HEK293 (cell line): ENCODE measurements around the gene SIAH2.

Experiments
- CTCF ChIP-seq: fragments of 450-650 bp; formaldehyde crosslinking; IDR thresholded peaks from 2 replicates; pipeline ENCODE4 v1.5.1; 2016; ENCODE audit warnings: missing biosample characterization, missing genetic modification characterization
- REST ChIP-seq: fragments of 450-650 bp; formaldehyde crosslinking; IDR thresholded peaks from 2 replicates; pipeline ENCODE4 v1.5.1; 2016; ENCODE audit warnings: missing biosample characterization, missing genetic modification characterization
- TRIM28 ChIP-seq: IDR thresholded peaks from 2 replicates; pipeline ENCODE4 v1.6.1; 2011; ENCODE audit warnings: low read length, control low read depth, borderline replicate concordance
- ZBTB10 ChIP-seq: fragments of 450-650 bp; formaldehyde crosslinking; IDR thresholded peaks from 2 replicates; pipeline ENCODE4 v1.5.1; 2016; ENCODE audit warnings: missing biosample characterization, missing genetic modification characterization
- ZBTB21 ChIP-seq: fragments of 450-650 bp; formaldehyde crosslinking; IDR thresholded peaks from 2 replicates; pipeline ENCODE4 v1.5.1; 2017; ENCODE audit warnings: missing biosample characterization, missing genetic modification characterization
- ZNF140 ChIP-seq: fragments of 450-650 bp; formaldehyde crosslinking; IDR thresholded peaks from 2 replicates; pipeline ENCODE4 v1.5.1; 2016; ENCODE audit warnings: missing biosample characterization, missing genetic modification characterization
- ZNF23 ChIP-seq: fragments of 450-650 bp; formaldehyde crosslinking; IDR thresholded peaks from 2 replicates; pipeline ENCODE4 v1.5.1; 2016; ENCODE audit warnings: missing biosample characterization, missing genetic modification characterization, borderline replicate concordance
- ZNF274 ChIP-seq, 2 experiments: fragments of 200-500 bp in 1 of 2; fragments of 450-650 bp in 1 of 2; sonication (Bioruptor generic) in 1 of 2; formaldehyde crosslinking in 1 of 2; IDR thresholded peaks; 2 replicates each; pipeline versions ENCODE4 v1.5.1 to v1.6.1; 2014 to 2016; ENCODE audit warnings: borderline replicate concordance in 1 of 2, inconsistent platforms in 1 of 2, low read length in 1 of 2, missing biosample characterization in 1 of 2, missing genetic modification characterization in 1 of 2
- ZNF449 ChIP-seq: fragments of 450-650 bp; formaldehyde crosslinking; IDR thresholded peaks from 2 replicates; pipeline ENCODE4 v1.5.1; 2017; ENCODE audit warnings: missing biosample characterization, mild to moderate bottlenecking, missing genetic modification characterization, moderate library complexity
- ZNF548 ChIP-seq: fragments of 450-650 bp; formaldehyde crosslinking; IDR thresholded peaks from 2 replicates; pipeline ENCODE4 v1.5.1; 2016; ENCODE audit warnings: missing biosample characterization, missing genetic modification characterization
- ZNF558 ChIP-seq: fragments of 450-650 bp; formaldehyde crosslinking; IDR thresholded peaks from 2 replicates; pipeline ENCODE4 v1.5.1; 2016; ENCODE audit warnings: missing biosample characterization, missing genetic modification characterization
- ZNF621 ChIP-seq: fragments of 450-650 bp; formaldehyde crosslinking; IDR thresholded peaks from 2 replicates; pipeline ENCODE4 v1.5.1; 2017; ENCODE audit warnings: missing biosample characterization, missing genetic modification characterization
- ZNF791 ChIP-seq: fragments of 450-650 bp; formaldehyde crosslinking; IDR thresholded peaks from 2 replicates; pipeline ENCODE4 v1.5.1; 2016; ENCODE audit warnings: missing biosample characterization, missing genetic modification characterization
- ZSCAN4 ChIP-seq: fragments of 450-650 bp; formaldehyde crosslinking; IDR thresholded peaks from 2 replicates; pipeline ENCODE4 v1.5.1; 2017; ENCODE audit warnings: missing biosample characterization, missing genetic modification characterization

GRCh38 chr3:150720444-150720843, 42.5 kb downstream of the SIAH2 start:
- TF ChIP-seq TRIM28, result no peak
- no peak for TF ChIP-seq ZNF621 (tag by site-specific recombination)
- no peak for TF ChIP-seq CTCF (tag by site-specific recombination)
- TF ChIP-seq ZBTB10 (tag by site-specific recombination), result no peak
- TF ChIP-seq REST, result no peak
- no peak for TF ChIP-seq ZNF791
- TF ChIP-seq ZNF274 (IDR thresholded peaks at IDR 0.05; ENCODE audit: low read length), result no peak
- TF ChIP-seq ZNF274 (tag by site-specific recombination; IDR thresholded peaks at IDR 0.05; ENCODE audit: borderline replicate concordance), result no peak
- no peak for TF ChIP-seq ZBTB21 (tag by site-specific recombination)
- no peak for TF ChIP-seq ZNF449 (tag by site-specific recombination)
- no peak for TF ChIP-seq ZNF548 (tag by site-specific recombination)
- TF ChIP-seq ZNF558 (tag by site-specific recombination), result no peak
- TF ChIP-seq ZNF23 (tag by site-specific recombination), result no peak
- no peak for TF ChIP-seq ZNF140 (tag by site-specific recombination)
- TF ChIP-seq ZSCAN4 (tag by site-specific recombination), result no peak
